Colonic mucosa (tissue), 4 donors: ENCODE results near the gene MSI2. TPM values are rescaled to one million over a fixed set of nuclear protein-coding genes. Genes with fewer than 3 reads are reported as not detected.

Experiments
- DNase-seq: peaks from one replicate; pipeline ENCODE4 v3.0.0-alpha.2; 2020
- H3K27ac ChIP-seq: fragments of 200-600 bp; one replicate; pipeline ENCODE4 v1.8.0; 2021
- H3K27me3 ChIP-seq: fragments of 200-600 bp; one replicate; pipeline ENCODE4 v1.8.0; 2021
- H3K36me3 ChIP-seq: fragments of 200-600 bp; one replicate; pipeline ENCODE4 v1.8.0; 2021
- H3K4me1 ChIP-seq: fragments of 200-600 bp; one replicate; pipeline ENCODE4 v1.8.0; 2021; ENCODE audit warnings: mild to moderate bottlenecking
- H3K4me3 ChIP-seq: fragments of 200-600 bp; one replicate; pipeline ENCODE4 v1.8.0; 2021
- H3K9ac ChIP-seq, 2 donors: one replicate each; pipeline ENCODE4 v1.7.0; 2013; ENCODE audit warnings: control low read depth in 2 of 2, low read depth in 2 of 2, low read length in 2 of 2
- H3K9me3 ChIP-seq: fragments of 200-600 bp; one replicate; pipeline ENCODE4 v1.8.0; 2021
- CTCF ChIP-seq: fragments of 200-600 bp; IDR thresholded peaks from one replicate; pipeline ENCODE4 v1.8.0; 2022; ENCODE audit warnings: antibody characterized with exemption, mild to moderate bottlenecking
- intact Hi-C: fragments of 100-400 bp; cut with DNase I; formaldehyde crosslinking; loops from one replicate; pipeline ENCODE4 v1.14.1; 2022
- total RNA-seq, 2 donors: library from RNA; stranded (reverse); fragmentation: NEBNext Ultra II Directional in 1 of 2; extraction: Animal tissue kit (Norgen Biotek cat#: 25700) in 1 of 2; gene quantifications; one replicate each; pipeline ENCODE4 v1.2.1, GENCODE V29; 2021
- donor health status: healthy.
- donor health status: DM: no; HTN: no; CAD: no.
- donor health status: DM: no; HTN: no; CAD: no.

The MSI2 gene
- total RNA-seq, 2 donors from 2014 or later = 61.6 to 75.4 TPM

GRCh38 chr17:57429966-57430365 lies 173.6 kb downstream of the MSI2 start:
- no peak overlapping the region for H3K4me3 ChIP-seq
- no peak for TF ChIP-seq CTCF
- H3K27me3 ChIP-seq = no peaks in the 10 kb centered on the region
- no peaks in the 10 kb centered on the region for H3K9me3 ChIP-seq
- H3K36me3 ChIP-seq = no peaks in the 10 kb centered on the region
- intact Hi-C loops = no loop called here
- DNase-seq = no peak
- no peak overlapping the region for H3K27ac ChIP-seq
- no peak overlapping the region for H3K9ac ChIP-seq
- H3K4me1 ChIP-seq = peaks cover 8% of the 10 kb centered on the region

- no peak for DNase-seq
- no peaks in the 10 kb centered on the region for H3K27me3 ChIP-seq
- TF ChIP-seq CTCF = no peak
- H3K9me3 ChIP-seq = no peaks in the 10 kb centered on the region
- no peak overlapping the region for H3K4me3 ChIP-seq
- intact Hi-C loops = no loop called here
- no peaks in the 10 kb centered on the region for H3K4me1 ChIP-seq
- H3K36me3 ChIP-seq = no peaks in the 10 kb centered on the region
- H3K9ac ChIP-seq = no peak overlapping the region
- no peak overlapping the region for H3K27ac ChIP-seq
Measured at GRCh38 chr17:57431415-57431814, 175.1 kb downstream of the MSI2 start.

- intact Hi-C loops = no loop called here
- no peak overlapping the region for H3K4me3 ChIP-seq
- no peak overlapping the region for H3K9ac ChIP-seq
- no peaks in the 10 kb centered on the region for H3K9me3 ChIP-seq
- no peaks in the 10 kb centered on the region for H3K4me1 ChIP-seq
- TF ChIP-seq CTCF = no peak
- H3K27ac ChIP-seq = no peak overlapping the region
- no peak for DNase-seq
- no peaks in the 10 kb centered on the region for H3K36me3 ChIP-seq
- no peaks in the 10 kb centered on the region for H3K27me3 ChIP-seq
Measured at GRCh38 chr17:57432507-57433277, 176.4 kb downstream of the MSI2 start.

- Histone ChIP-seq H3K27ac (no peak overlapping the region), H3K27me3 (no peaks in the 10 kb centered on the region), H3K4me3 (no peak overlapping the region), H3K4me1 (no peaks in the 10 kb centered on the region), H3K36me3 (no peaks in the 10 kb centered on the region), H3K9ac (no peak overlapping the region), H3K9me3 (no peaks in the 10 kb centered on the region)
- no peak for TF ChIP-seq CTCF
- intact Hi-C loops = no loop called here
- DNase-seq = no peak
Measured at GRCh38 chr17:57433452-57433851, 177.1 kb downstream of the MSI2 start.

GRCh38 chr17:57434361-57434760 lies 178.0 kb downstream of the MSI2 start:
- Histone ChIP-seq H3K4me1 (no peaks in the 10 kb centered on the region), H3K9me3 (no peaks in the 10 kb centered on the region), H3K27me3 (no peaks in the 10 kb centered on the region), H3K36me3 (no peaks in the 10 kb centered on the region), H3K4me3 (no peak overlapping the region), H3K9ac (no peak overlapping the region), H3K27ac (no peak overlapping the region)
- DNase-seq = no peak
- no peak for TF ChIP-seq CTCF
- intact Hi-C loops = no loop called here
